SKM-1 treated with dmso at 0.1 percent for 144 hours (cell line): ENCODE results near the gene VAMP3.
A peak's percentile ranks its signal among the peaks of the same experiment; 100 is the strongest.

Source experiments
- DNase-seq: peaks from one replicate; lab custom pipeline; 2025; ENCODE audit not compliant: unreplicated experiment; lab: John Stamatoyannopoulos, UW

The VAMP3 gene

GRCh38 chr1:7810395-7810794 lies 39.3 kb downstream of the VAMP3 start:
- no peak for DNase-seq

GRCh38 chr1:7811476-7811875 lies 40.4 kb downstream of the VAMP3 start:
- DNase-seq, result no peak

- DNase-seq, result no peak
Measured at GRCh38 chr1:7813677-7814373, 42.7 kb downstream of the VAMP3 start.

- DNase-seq, result no peak
Measured at GRCh38 chr1:7821282-7821681, 50.2 kb downstream of the VAMP3 start.

GRCh38 chr1:7824701-7825100 lies 53.6 kb downstream of the VAMP3 start:
- DNase-seq, result no peak

- no peak for DNase-seq
Measured at GRCh38 chr1:7826363-7826762, 55.3 kb downstream of the VAMP3 start.

- DNase-seq, result peak; percentile 8
Measured at GRCh38 chr1:7827126-7827955, 56.2 kb downstream of the VAMP3 start.
